Tibial nerve (tissue), 4 donors: Measurements from ENCODE around the gene NET1. TPM values are rescaled to one million over a fixed set of nuclear protein-coding genes. Genes with fewer than 3 reads are reported as not detected.

Experiments
- DNase-seq, 2 donors: peaks; one replicate each; pipeline ENCODE4 v3.0.0-alpha.2; 2019; ENCODE audit warnings: low spot score in 2 of 2
- H3K27ac ChIP-seq, 4 donors: fragments of 200-600 bp; sonication (generic) in 3 of 4; one replicate each; pipeline ENCODE4 v1.5.1; 2017 to 2019; ENCODE audit warnings: mild to moderate bottlenecking in 1 of 4
- H3K27me3 ChIP-seq, 2 donors: fragments of 200-600 bp; sonication (generic) in 1 of 2; one replicate each; pipeline versions ENCODE4 v1.5.1 to v1.6.0; 2017 to 2019
- H3K36me3 ChIP-seq, 3 donors: fragments of 200-600 bp; sonication (generic); one replicate each; pipeline ENCODE4 v1.5.1; 2018 to 2019
- H3K4me1 ChIP-seq, 4 donors: fragments of 200-600 bp; sonication (generic) in 3 of 4; one replicate each; pipeline ENCODE4 v1.5.1; 2017 to 2019
- H3K4me3 ChIP-seq, 4 donors: fragments of 200-600 bp; sonication (generic) in 3 of 4; one replicate each; pipeline ENCODE4 v1.5.1; 2017 to 2019; ENCODE audit warnings: mild to moderate bottlenecking in 1 of 4, moderate library complexity in 1 of 4
- H3K9me3 ChIP-seq, 4 donors: fragments of 200-600 bp; sonication (generic) in 3 of 4; one replicate each; pipeline ENCODE4 v1.5.1; 2017 to 2019
- EP300 ChIP-seq, 2 donors: sonication (generic); formaldehyde crosslinking; IDR thresholded peaks; one replicate each; pipeline ENCODE4 v1.6.1; 2017; ENCODE audit warnings: antibody characterized with exemption in 2 of 2, mild to moderate bottlenecking in 1 of 2
- POLR2A ChIP-seq, 2 donors: fragments of 450-650 bp; IDR thresholded peaks; one replicate each; pipeline ENCODE4 v1.6.1; 2017; ENCODE audit warnings: antibody characterized with exemption in 2 of 2, mild to moderate bottlenecking in 2 of 2, moderate library complexity in 2 of 2
- WGBS, 2 donors: methylation state at CpG; one replicate each; pipeline ENCODE4 v1.1.5; 2018; 5-methylcytosine and 5-hydroxymethylcytosine counted together
- total RNA-seq, 4 donors: library from RNA; depleted of rRNA; stranded (reverse); fragments of >200 nt; gene quantifications; one replicate each; pipeline ENCODE4 v1.1.0, GENCODE V29; 2016
- TF ChIP-seq, protein P1 (sequence below), 5 experiments: fragments of 200-600 bp in 3 of 5; fragments of 450-650 bp in 2 of 5; sonication (generic) in 3 of 5; IDR thresholded peaks; one replicate each; pipeline ENCODE4 v1.5.1; 2016 to 2019; ENCODE audit warnings: antibody characterized with exemption in 5 of 5, mild to moderate bottlenecking in 3 of 5, moderate library complexity in 2 of 5

The NET1 gene
- total RNA-seq, 4 donors from 2014 or later, result 66.0 to 133 (median 91.3) TPM

GRCh38 chr10:5480162-5480941 is 68.0 kb downstream of the NET1 start:
- H3K9me3 ChIP-seq, result no peaks in the 10 kb centered on the region
- TF ChIP-seq, protein P1, sequence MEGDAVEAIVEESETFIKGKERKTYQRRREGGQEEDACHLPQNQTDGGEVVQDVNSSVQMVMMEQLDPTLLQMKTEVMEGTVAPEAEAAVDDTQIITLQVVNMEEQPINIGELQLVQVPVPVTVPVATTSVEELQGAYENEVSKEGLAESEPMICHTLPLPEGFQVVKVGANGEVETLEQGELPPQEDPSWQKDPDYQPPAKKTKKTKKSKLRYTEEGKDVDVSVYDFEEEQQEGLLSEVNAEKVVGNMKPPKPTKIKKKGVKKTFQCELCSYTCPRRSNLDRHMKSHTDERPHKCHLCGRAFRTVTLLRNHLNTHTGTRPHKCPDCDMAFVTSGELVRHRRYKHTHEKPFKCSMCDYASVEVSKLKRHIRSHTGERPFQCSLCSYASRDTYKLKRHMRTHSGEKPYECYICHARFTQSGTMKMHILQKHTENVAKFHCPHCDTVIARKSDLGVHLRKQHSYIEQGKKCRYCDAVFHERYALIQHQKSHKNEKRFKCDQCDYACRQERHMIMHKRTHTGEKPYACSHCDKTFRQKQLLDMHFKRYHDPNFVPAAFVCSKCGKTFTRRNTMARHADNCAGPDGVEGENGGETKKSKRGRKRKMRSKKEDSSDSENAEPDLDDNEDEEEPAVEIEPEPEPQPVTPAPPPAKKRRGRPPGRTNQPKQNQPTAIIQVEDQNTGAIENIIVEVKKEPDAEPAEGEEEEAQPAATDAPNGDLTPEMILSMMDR (IDR thresholded peaks at IDR 0.05), result no peak
- TF ChIP-seq EP300 (IDR thresholded peaks at IDR 0.05) (no peak), POLR2A (IDR thresholded peaks at IDR 0.05) (no peak)
- H3K4me1 ChIP-seq, result no peaks in the 10 kb centered on the region
- DNase-seq, result no peak
- WGBS, 2 donors, result 87 to 88% methylated on average over 21 of the region's 21 CpGs
- H3K27me3 ChIP-seq, result no peaks in the 10 kb centered on the region
- no peak overlapping the region for H3K4me3 ChIP-seq
- H3K27ac ChIP-seq, result no peak overlapping the region
- no peaks in the 10 kb centered on the region for H3K36me3 ChIP-seq

- no peaks in the 10 kb centered on the region for H3K4me1 ChIP-seq
- DNase-seq, result no peak
- no peak for TF ChIP-seq EP300 (IDR thresholded peaks at IDR 0.05)
- TF ChIP-seq POLR2A (IDR thresholded peaks at IDR 0.05), result no peak
- TF ChIP-seq, protein P1 (IDR thresholded peaks at IDR 0.05), result no peak
- H3K9me3 ChIP-seq, result no peaks in the 10 kb centered on the region
- no peaks in the 10 kb centered on the region for H3K27me3 ChIP-seq
- no peak overlapping the region for H3K4me3 ChIP-seq
- no peaks in the 10 kb centered on the region for H3K36me3 ChIP-seq
- no peak overlapping the region for H3K27ac ChIP-seq
- 85 to 92% methylated on average over 12 of the region's 12 CpGs for WGBS, 2 donors
Observed at GRCh38 chr10:5481121-5481520, 68.8 kb downstream of the NET1 start.

DNA sequence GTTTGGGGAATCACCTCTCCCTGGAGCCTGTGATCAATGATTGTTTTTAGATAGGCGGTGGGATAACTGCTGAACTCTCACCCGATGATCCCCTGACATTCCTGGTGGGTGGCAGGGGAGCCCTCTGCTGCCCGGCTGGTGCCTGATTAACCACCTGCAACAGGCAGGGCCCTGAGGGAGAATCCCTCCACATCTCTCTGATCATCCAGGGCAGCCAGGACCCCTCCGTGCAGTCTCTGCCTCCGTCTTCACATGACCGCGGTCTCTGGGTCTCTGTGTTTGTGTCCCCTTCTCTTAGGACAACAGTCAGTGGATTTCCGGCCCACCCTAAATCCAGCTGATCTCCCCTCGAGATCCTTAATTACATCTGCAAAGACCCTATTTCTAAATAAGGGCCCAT is 69.7 kb downstream of the NET1 start:
- no peak overlapping the region for H3K27ac ChIP-seq
- 84 to 86% methylated on average over 9 of the region's 9 CpGs for WGBS, 2 donors
- no peaks in the 10 kb centered on the region for H3K4me1 ChIP-seq
- DNase-seq, result no peak
- H3K4me3 ChIP-seq, result no peak overlapping the region
- TF ChIP-seq EP300 (IDR thresholded peaks at IDR 0.05), result no peak
- no peaks in the 10 kb centered on the region for H3K27me3 ChIP-seq
- no peaks in the 10 kb centered on the region for H3K36me3 ChIP-seq
- H3K9me3 ChIP-seq, result no peaks in the 10 kb centered on the region

GRCh38 chr10:5484205-5484604 is 71.8 kb downstream of the NET1 start:
- H3K27me3 ChIP-seq, result no peaks in the 10 kb centered on the region

DNA sequence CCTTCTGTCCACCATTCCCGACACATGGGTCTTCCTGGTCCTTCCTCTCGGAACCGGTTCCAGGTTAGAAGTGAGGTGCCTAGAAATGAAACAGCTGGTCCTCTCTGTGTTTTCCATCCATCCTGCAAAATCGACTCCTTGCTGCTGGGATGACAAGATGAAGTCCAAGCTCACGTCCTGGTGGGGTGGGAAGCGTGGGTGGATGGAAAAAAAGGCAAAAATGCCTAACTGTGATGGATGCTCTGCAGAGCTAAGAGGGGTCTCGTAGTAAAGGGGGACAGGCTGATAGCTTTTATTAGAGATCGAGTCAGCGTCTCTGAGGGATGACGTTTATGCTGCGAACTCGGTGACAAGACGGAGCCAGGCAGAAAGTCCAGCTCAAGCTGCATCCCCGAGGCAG is 72.9 kb downstream of the NET1 start:
- Histone ChIP-seq H3K4me1 (no peaks in the 10 kb centered on the region), H3K36me3 (no peaks in the 10 kb centered on the region), H3K27me3 (no peaks in the 10 kb centered on the region), H3K27ac (no peak overlapping the region), H3K9me3 (no peaks in the 10 kb centered on the region), H3K4me3 (no peak overlapping the region)
- 82 to 87% methylated on average over 14 of the region's 14 CpGs for WGBS, 2 donors
- DNase-seq, result no peak
- TF ChIP-seq, protein P1 (IDR thresholded peaks at IDR 0.05), result no peak
- no peak for TF ChIP-seq EP300 (IDR thresholded peaks at IDR 0.05)
- no peak for TF ChIP-seq POLR2A (IDR thresholded peaks at IDR 0.05)

More at GRCh38 chr10:5484205-5484604, 71.8 kb downstream of the NET1 start:
- TF ChIP-seq POLR2A (IDR thresholded peaks at IDR 0.05), result no peak
- TF ChIP-seq, protein P1 (IDR thresholded peaks at IDR 0.05), result no peak
- no peak for TF ChIP-seq EP300 (IDR thresholded peaks at IDR 0.05)
- H3K9me3 ChIP-seq, result no peaks in the 10 kb centered on the region
- 72 to 77% methylated on average over 3 of the region's 3 CpGs for WGBS, 2 donors
- no peaks in the 10 kb centered on the region for H3K36me3 ChIP-seq
- H3K4me1 ChIP-seq, result no peaks in the 10 kb centered on the region
- H3K27ac ChIP-seq, result no peak overlapping the region
- no peak for DNase-seq
- no peak overlapping the region for H3K4me3 ChIP-seq
